Measurements from ENCODE around the gene EGFL8.
"Not testable (repeated sequence)": the region's sequence is repeated elsewhere in the genome, so short reads cannot be mapped to it uniquely, and the experiment has no call there.

EGFL8 gene

DNA sequence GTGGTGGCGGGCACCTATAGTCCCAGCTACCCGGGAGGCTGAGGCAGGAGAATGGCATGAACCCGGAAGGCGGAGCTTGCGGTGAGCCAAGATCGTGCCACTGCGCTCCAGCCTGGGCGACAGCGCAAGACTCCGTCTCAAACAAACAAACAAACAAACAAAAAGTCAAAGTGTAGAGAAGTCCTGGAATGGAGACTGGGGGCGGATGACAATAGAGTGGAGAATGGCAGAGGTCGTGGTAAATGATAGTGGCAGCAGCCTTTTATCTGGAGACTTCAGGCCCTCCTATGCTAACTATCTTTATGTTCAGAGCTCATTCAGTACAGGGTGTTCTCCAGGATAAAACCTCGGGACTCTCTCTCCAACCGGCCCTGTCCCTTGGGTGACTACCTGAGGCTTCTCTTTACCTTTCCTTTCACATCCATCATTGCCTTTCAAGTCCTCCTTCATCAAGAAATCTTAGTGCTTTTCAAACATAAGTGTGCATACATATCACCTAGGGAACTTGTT is 32.9 kb upstream of the EGFL8 start:
- TF ChIP-seq, protein P1, sequence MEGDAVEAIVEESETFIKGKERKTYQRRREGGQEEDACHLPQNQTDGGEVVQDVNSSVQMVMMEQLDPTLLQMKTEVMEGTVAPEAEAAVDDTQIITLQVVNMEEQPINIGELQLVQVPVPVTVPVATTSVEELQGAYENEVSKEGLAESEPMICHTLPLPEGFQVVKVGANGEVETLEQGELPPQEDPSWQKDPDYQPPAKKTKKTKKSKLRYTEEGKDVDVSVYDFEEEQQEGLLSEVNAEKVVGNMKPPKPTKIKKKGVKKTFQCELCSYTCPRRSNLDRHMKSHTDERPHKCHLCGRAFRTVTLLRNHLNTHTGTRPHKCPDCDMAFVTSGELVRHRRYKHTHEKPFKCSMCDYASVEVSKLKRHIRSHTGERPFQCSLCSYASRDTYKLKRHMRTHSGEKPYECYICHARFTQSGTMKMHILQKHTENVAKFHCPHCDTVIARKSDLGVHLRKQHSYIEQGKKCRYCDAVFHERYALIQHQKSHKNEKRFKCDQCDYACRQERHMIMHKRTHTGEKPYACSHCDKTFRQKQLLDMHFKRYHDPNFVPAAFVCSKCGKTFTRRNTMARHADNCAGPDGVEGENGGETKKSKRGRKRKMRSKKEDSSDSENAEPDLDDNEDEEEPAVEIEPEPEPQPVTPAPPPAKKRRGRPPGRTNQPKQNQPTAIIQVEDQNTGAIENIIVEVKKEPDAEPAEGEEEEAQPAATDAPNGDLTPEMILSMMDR (IDR thresholded peaks at IDR 0.05; ENCODE audit: extremely low read depth, missing control alignments) = no peak
- no peak for DNase-seq (ENCODE audit: low spot score)

DNA sequence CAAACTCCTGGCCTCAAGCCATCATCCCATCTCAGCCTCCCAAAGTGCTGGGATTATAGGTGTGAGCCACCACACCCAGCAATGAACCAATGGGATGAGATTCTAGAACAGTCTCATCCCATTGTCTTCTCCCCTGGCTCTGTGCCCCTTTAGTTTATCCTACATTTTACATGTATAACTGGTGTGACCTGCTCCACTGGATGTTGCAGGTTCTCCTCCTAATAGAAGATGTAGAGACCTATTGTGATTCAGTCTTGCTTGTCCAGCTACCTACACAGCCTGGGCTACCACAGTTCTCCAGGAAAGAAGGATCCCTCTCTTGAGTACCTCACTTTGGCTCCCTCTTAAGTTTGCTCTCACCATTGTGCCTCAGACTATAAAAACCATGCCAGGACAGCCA is 32.3 kb upstream of the EGFL8 start:
- TF ChIP-seq, protein P1 (IDR thresholded peaks at IDR 0.05; ENCODE audit: extremely low read depth, missing control alignments) = no peak
- DNase-seq (ENCODE audit: low spot score) = no peak

DNA sequence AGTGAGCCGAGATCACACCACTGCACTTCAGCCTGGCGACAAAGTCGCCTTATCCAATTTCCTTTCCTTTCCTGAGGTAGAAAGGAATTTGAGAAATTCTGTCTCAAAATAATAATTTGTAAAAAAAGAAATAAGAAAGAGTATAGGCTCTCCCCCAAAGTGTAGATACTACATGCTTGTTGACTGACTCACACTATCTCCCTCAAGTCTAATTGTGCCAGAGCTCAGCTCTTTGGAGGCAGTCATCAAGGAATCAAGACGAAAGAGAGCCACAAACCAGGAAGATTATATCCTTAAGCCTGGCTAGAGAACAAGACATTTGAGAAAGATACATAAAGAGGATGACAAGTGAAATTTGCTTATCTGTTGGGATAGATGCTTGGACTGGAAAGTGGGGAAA is 30.6 kb upstream of the EGFL8 start:
- TF ChIP-seq, protein P1 (IDR thresholded peaks at IDR 0.05; ENCODE audit: extremely low read depth, missing control alignments) = no peak
- DNase-seq (ENCODE audit: low spot score) = no peak

DNA sequence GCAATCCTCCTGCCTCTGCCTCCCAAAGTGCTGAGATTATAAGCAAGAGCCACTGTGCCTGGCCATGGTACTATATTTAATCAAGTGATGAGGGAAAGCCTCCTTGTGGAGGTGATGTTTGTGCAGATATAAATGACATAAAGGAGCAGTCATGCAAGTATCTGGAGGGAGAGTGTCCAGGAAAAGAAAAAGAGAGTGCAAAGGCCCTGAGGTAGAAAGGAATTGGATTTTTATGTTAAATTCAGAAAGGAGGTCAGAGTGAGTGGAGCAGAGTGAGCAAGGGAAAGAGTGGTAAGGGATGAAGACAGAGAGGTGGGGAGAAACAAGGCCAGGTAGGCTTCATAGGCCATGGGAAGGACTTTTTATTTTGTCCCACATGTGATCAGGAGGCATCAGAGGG is 26.9 kb upstream of the EGFL8 start:
- DNase-seq (ENCODE audit: low spot score) = no peak
- TF ChIP-seq, protein P1 (IDR thresholded peaks at IDR 0.05; ENCODE audit: extremely low read depth, missing control alignments) = no peak

DNA sequence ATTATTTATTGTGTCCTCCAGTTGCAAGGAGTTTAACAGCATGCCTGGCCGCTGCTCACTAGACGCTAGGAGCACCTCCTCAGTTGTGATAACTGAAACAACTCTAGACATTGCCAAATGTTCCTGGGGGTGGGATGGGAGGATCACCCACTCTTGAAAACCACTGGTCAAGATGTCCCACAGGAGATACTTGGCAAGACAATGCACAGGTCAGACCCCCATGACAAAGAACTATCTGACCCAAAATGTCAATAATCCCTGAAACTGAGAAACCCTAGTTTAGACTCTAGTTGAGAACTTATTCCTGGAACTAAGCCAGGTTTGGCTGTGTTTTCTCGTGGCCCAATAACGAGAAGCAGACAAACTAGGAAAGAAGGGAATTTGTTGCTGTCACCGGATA is 24.8 kb upstream of the EGFL8 start:
- TF ChIP-seq, protein P1 (IDR thresholded peaks at IDR 0.05; ENCODE audit: extremely low read depth, missing control alignments) = no peak

DNA sequence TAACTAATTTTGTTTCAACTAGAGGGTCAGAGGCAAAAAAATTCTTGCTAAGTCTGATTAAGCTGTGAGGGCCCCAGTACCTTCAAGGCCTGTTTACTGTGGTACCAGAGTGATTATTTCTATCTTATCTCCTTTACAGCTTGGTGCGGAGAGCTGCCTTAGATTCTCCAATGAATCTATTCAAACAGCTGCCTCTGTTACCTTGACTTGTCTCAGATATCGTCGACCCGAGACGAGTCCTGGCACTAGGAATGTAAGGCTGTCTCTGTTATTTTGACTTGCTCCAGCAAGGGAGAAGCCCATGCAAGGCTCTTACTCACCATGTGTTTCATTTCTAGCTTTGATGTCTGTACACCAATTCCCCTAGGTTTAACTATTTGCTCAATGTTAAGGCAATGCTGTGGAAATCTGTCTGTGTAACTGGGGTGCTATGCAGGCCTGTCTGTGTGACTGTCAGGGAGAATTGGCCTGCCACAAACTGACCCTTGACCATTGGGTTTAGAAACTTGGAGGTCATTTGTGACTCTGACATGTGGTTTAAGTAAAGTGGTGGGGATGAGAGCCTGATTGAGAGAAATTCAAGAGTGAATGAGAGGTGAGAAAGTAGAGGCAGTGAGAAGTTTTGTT is 23.9 kb upstream of the EGFL8 start:
- DNase-seq (ENCODE audit: low spot score) = no peak
- TF ChIP-seq, protein P1 (IDR thresholded peaks at IDR 0.05; ENCODE audit: extremely low read depth, missing control alignments) = no peak

More for the DNA sequence above, 24.8 kb upstream of the EGFL8 start:
- DNase-seq (ENCODE audit: low spot score) = no peak

DNA sequence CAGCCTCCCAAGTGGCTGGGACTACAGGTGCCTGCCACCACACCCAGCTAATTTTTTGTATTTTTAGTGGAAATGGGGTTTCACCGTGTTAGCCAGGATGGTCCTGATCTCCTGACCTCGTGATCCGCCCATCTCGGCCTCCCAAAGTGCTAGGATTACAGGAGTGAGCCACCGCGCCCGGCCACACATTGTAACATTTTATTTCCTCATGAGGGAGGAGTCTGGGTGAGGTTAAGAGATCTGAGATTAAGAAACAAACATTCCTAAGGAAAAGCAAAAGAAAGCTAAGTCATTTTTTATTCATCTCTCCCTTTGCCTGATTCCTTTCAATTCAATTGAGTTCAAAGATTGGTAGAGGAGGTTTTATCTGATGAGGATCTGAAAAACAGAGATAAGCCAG is 20.2 kb upstream of the EGFL8 start:
- not testable (repeated sequence) for DNase-seq (ENCODE audit: low spot score)

DNA sequence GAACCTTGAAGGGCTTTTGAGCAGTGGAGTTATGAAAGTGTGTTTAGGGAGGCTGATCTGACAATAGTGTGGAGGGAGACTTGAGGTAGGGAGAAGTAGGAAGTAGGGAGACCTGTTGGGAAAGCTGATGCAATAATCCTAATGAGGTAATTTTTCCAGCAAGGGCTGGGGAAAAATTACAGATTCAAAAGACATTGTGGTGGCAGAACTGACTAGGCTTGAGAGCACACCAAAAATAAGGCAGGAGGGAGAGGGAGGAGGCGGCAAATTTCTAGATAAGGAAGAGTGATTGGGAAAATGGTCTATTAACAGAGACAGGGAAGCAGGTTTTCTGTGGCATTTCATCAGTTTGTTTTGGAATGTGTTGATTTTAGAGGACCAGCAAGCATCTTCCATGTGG is 18.1 kb upstream of the EGFL8 start:
- TF ChIP-seq, protein P1 (IDR thresholded peaks at IDR 0.05; ENCODE audit: extremely low read depth, missing control alignments) = no peak
- DNase-seq (ENCODE audit: low spot score) = no peak

All from GM20000 (cell line).